IMR-90 (cell line): ENCODE measurements around the gene PODXL2. TPM values are rescaled to one million over a fixed set of nuclear protein-coding genes. Genes with fewer than 3 reads are reported as not detected.

Experiments
- ATAC-seq: fragments of 200-7000 bp; cut with Tn5 transposase; 2 replicates; pipeline ENCODE4 v1.9.1; 2020; ENCODE audit warnings: low read depth, mild to moderate bottlenecking, moderate library complexity
- BruUV-seq: library from RNA; stranded (reverse); fragments of 400-500 nt; replicated peaks from 2 replicates; lab custom pipeline; 2021; lab: Mats Ljungman, UMichigan
- CTCF ChIA-PET: fragments of 300-600 bp; formaldehyde crosslinking; extraction: SDS; loops from one replicate; lab custom pipeline; 2021; ENCODE audit warnings: antibody characterized with exemption; lab: Yijun Ruan, JAX
- POLR2A ChIA-PET: fragments of 300-600 bp; sonication (Branson Sonifier 250); formaldehyde crosslinking; loops from one replicate; lab custom pipeline; 2022; ENCODE audit warnings: antibody characterized with exemption; ENCODE audit not compliant: unreplicated experiment; lab: Charles Lee
- DNase-seq: peaks from one replicate; pipeline ENCODE4 v3.0.0; 2013
- H2AFZ ChIP-seq: replicated peaks from 2 replicates; pipeline ENCODE3; 2013; ENCODE audit warnings: low read length, mild to moderate bottlenecking; ENCODE audit not compliant: poor library complexity
- H2AK5ac ChIP-seq: 2 replicates; pipeline ENCODE4 v1.6.1; 2013; ENCODE audit warnings: low read depth, low read length, inconsistent platforms
- H2AK9ac ChIP-seq: replicated peaks from 2 replicates; pipeline ENCODE3; 2013; ENCODE audit warnings: mild to moderate bottlenecking, low read depth, low read length, moderate library complexity; ENCODE audit not compliant: poor library complexity
- H2BK120ac ChIP-seq: 2 replicates; pipeline ENCODE4 v1.6.1; 2013; ENCODE audit warnings: low read depth, low read length, inconsistent platforms
- H2BK15ac ChIP-seq: 3 replicates; pipeline ENCODE4 v1.6.1; 2013; ENCODE audit warnings: low read depth, low read length, inconsistent platforms
- H2BK20ac ChIP-seq: 2 replicates; pipeline ENCODE4 v1.6.1; 2013; ENCODE audit warnings: low read depth, mild to moderate bottlenecking, inconsistent platforms, low read length, moderate library complexity
- H2BK5ac ChIP-seq: 2 replicates; pipeline ENCODE4 v1.6.1; 2013; ENCODE audit warnings: mild to moderate bottlenecking, low read depth, low read length, inconsistent platforms; ENCODE audit not compliant: poor library complexity, severe bottlenecking
- H3K14ac ChIP-seq: replicated peaks from 2 replicates; pipeline ENCODE4 v1.6.1; 2013; ENCODE audit warnings: low read depth, low read length, inconsistent platforms
- H3K18ac ChIP-seq: 2 replicates; pipeline ENCODE4 v1.6.1; 2013; ENCODE audit warnings: low read depth, low read length, control low read depth
- H3K23ac ChIP-seq: 2 replicates; pipeline ENCODE4 v1.6.1; 2013; ENCODE audit warnings: low read depth, low read length, inconsistent platforms
- H3K27ac ChIP-seq: 2 replicates; pipeline ENCODE4 v1.5.1; 2013; ENCODE audit warnings: mild to moderate bottlenecking, control low read depth, low read length; ENCODE audit not compliant: insufficient read depth
- H3K27me3 ChIP-seq: 2 replicates; pipeline ENCODE4 v1.6.1; 2013; ENCODE audit warnings: low read length; ENCODE audit not compliant: control insufficient read depth, insufficient read depth
- H3K36me3 ChIP-seq: 2 replicates; pipeline ENCODE4 v1.6.1; 2013; ENCODE audit warnings: low read length, mixed read lengths; ENCODE audit not compliant: control insufficient read depth, insufficient read depth
- H3K4ac ChIP-seq: 2 replicates; pipeline ENCODE4 v1.6.1; 2013; ENCODE audit warnings: low read depth, low read length, inconsistent platforms
- H3K4me1 ChIP-seq: 2 replicates; pipeline ENCODE4 v1.6.1; 2013; ENCODE audit warnings: low read length, mixed read lengths; ENCODE audit not compliant: control insufficient read depth, insufficient read depth
- H3K4me2 ChIP-seq: 2 replicates; pipeline ENCODE4 v1.6.1; 2013; ENCODE audit warnings: low read depth, mild to moderate bottlenecking, control low read depth, low read length, moderate library complexity
- H3K4me3 ChIP-seq: 2 replicates; pipeline ENCODE4 v1.5.1; 2013; ENCODE audit warnings: low read depth, mild to moderate bottlenecking, control low read depth, low read length, moderate library complexity; ENCODE audit not compliant: insufficient read depth
- H3K56ac ChIP-seq: 2 replicates; pipeline ENCODE4 v1.6.1; 2013; ENCODE audit warnings: low read length, inconsistent platforms; ENCODE audit not compliant: insufficient read depth; ENCODE audit errors: extremely low read depth
- H3K79me1 ChIP-seq, 2 experiments: 2 replicates each; pipeline ENCODE4 v1.6.1; 2013; ENCODE audit warnings: low read length in 2 of 2, inconsistent platforms in 1 of 2, low read depth in 1 of 2
- H3K9ac ChIP-seq: 2 replicates; pipeline ENCODE4 v1.6.1; 2013; ENCODE audit warnings: low read depth, low read length, control low read depth
- H3K9me1 ChIP-seq: 2 replicates; pipeline ENCODE4 v1.6.1; 2013; ENCODE audit warnings: low read length, inconsistent platforms; ENCODE audit not compliant: insufficient read depth
- H3K9me3 ChIP-seq: 2 replicates; pipeline ENCODE4 v1.6.1; 2013; ENCODE audit warnings: low read length; ENCODE audit not compliant: control insufficient read depth, insufficient read depth
- H4K20me1 ChIP-seq: 2 replicates; pipeline ENCODE4 v1.6.1; 2013; ENCODE audit warnings: low read length, inconsistent platforms; ENCODE audit not compliant: insufficient read depth
- H4K5ac ChIP-seq: 2 replicates; pipeline ENCODE4 v1.6.1; 2013; ENCODE audit warnings: mild to moderate bottlenecking, low read depth, low read length, control low read depth
- H4K8ac ChIP-seq, 2 experiments: 2 replicates each; pipeline ENCODE4 v1.6.1; 2013; ENCODE audit warnings: low read depth in 2 of 2, low read length in 2 of 2, control low read depth in 1 of 2, inconsistent platforms in 1 of 2
- H4K91ac ChIP-seq: 2 replicates; pipeline ENCODE4 v1.6.1; 2013; ENCODE audit warnings: low read depth, low read length, inconsistent platforms; ENCODE audit not compliant: insufficient read depth
- BHLHE40 ChIP-seq: fragments of 150-350 bp; IDR thresholded peaks from 2 replicates; pipeline ENCODE4 v1.6.1; 2016; ENCODE audit warnings: mild to moderate bottlenecking, low read depth, low read length
- CEBPB ChIP-seq: IDR thresholded peaks from 2 replicates; pipeline ENCODE4 v1.6.1; 2012; ENCODE audit warnings: low read depth, low read length, improper control_type of control experiment
- CHD1 ChIP-seq: IDR thresholded peaks from 2 replicates; pipeline ENCODE4 v1.6.1; 2012; ENCODE audit warnings: low read depth, low read length, improper control_type of control experiment
- FOS ChIP-seq: fragments of 150-350 bp; IDR thresholded peaks from 2 replicates; pipeline ENCODE4 v1.6.1; 2016; ENCODE audit warnings: low read depth, low read length
- MAFK ChIP-seq: IDR thresholded peaks from 2 replicates; pipeline ENCODE4 v1.6.1; 2012; ENCODE audit warnings: low read depth, low read length, improper control_type of control experiment
- MAZ ChIP-seq: IDR thresholded peaks from 2 replicates; pipeline ENCODE4 v1.6.1; 2012; ENCODE audit warnings: low read depth, mild to moderate bottlenecking, low read length, improper control_type of control experiment, moderate library complexity, borderline replicate concordance
- MXI1 ChIP-seq: IDR thresholded peaks from 2 replicates; pipeline ENCODE4 v1.6.1; 2012; ENCODE audit warnings: low read depth, mild to moderate bottlenecking, low read length, moderate library complexity, borderline replicate concordance
- NFE2L2 ChIP-seq: fragments of 150-350 bp; IDR thresholded peaks from 2 replicates; pipeline ENCODE4 v1.6.1; 2016; ENCODE audit warnings: low read depth, mild to moderate bottlenecking, low read length
- POLR2A ChIP-seq: IDR thresholded peaks from 2 replicates; pipeline ENCODE4 v1.6.1; 2012; ENCODE audit warnings: mild to moderate bottlenecking, low read depth, low read length
- RAD21 ChIP-seq: IDR thresholded peaks from 2 replicates; pipeline ENCODE4 v1.6.1; 2012; ENCODE audit warnings: low read length, improper control_type of control experiment
- RCOR1 ChIP-seq: IDR thresholded peaks from 2 replicates; pipeline ENCODE4 v1.6.1; 2012; ENCODE audit warnings: mild to moderate bottlenecking, low read length, improper control_type of control experiment; ENCODE audit not compliant: insufficient replicate concordance
- RFX5 ChIP-seq: IDR thresholded peaks from 2 replicates; pipeline ENCODE4 v1.8.0; 2012; ENCODE audit warnings: low read depth, mild to moderate bottlenecking, low read length, moderate library complexity
- SMC3 ChIP-seq: fragments of 150-350 bp; IDR thresholded peaks from 2 replicates; pipeline ENCODE4 v1.6.1; 2016; ENCODE audit warnings: low read depth, mild to moderate bottlenecking, antibody characterized with exemption, low read length, moderate library complexity
- WGBS, 2 experiments: methylation state at CpG; one replicate each; pipeline versions ENCODE4 v1.1.5 to v1.1.7; 2013; ENCODE audit warnings: missing lambda C conversion rate in 2 of 2; ENCODE audit not compliant: insufficient read length in 1 of 2; ENCODE audit errors: extremely low coverage in 2 of 2; 5-methylcytosine and 5-hydroxymethylcytosine counted together
- dilution Hi-C: fragments of 300-500 bp; cut with HindIII; formaldehyde crosslinking; loops from one replicate; pipeline ENCODE4 v1.14.3; 2018; ENCODE audit warnings: low sequenced_read_pairs; ENCODE audit not compliant: unreplicated experiment
- in situ Hi-C: fragments of 300-500 bp; cut with MboI; formaldehyde crosslinking; loops from 3 replicates; pipeline ENCODE4 v1.14.3; 2019; ENCODE audit warnings: low sequenced_read_pairs, inconsistent platforms, mixed read lengths
- intact Hi-C: fragments of 100-400 bp; cut with micrococcal nuclease; formaldehyde crosslinking; loops from 2 replicates; pipeline ENCODE4 v1.10.0; 2022
- polyA plus RNA-seq, 3 experiments: library from polyadenylated mRNA; depleted of rRNA; stranded (reverse); fragments of >200 nt; gene quantifications; 2 replicates each; pipeline ENCODE4 v1.2.3, GENCODE V29; 2012; ENCODE audit warnings: low replicate concordance in 1 of 3
- total RNA-seq: library from RNA; depleted of rRNA; stranded (reverse); fragments of >200 nt; gene quantifications from 2 replicates; pipeline ENCODE4 v1.2.3, GENCODE V29; 2012
- TF ChIP-seq, protein P1 (sequence below): fragments of 150-350 bp; IDR thresholded peaks from 2 replicates; pipeline ENCODE4 v1.6.1; 2017; ENCODE audit warnings: mild to moderate bottlenecking, antibody characterized with exemption, low read length, low read depth
- TF ChIP-seq, protein P2 (sequence below): fragments of 150-350 bp; IDR thresholded peaks from 2 replicates; pipeline ENCODE4 v1.6.1; 2016; ENCODE audit warnings: low read depth, mild to moderate bottlenecking, low read length, moderate library complexity, borderline replicate concordance
- TF ChIP-seq, protein P3 (sequence below): conservative IDR thresholded peaks from 2 replicates; pipeline ENCODE4 v1.5.1; 2012; ENCODE audit warnings: mild to moderate bottlenecking, low read depth, low read length, improper control_type of control experiment

PODXL2 gene
- total and polyA plus RNA-seq, 2 of the 4 experiments (the other 2 are of a cell fraction): 1.6 to 5.4 TPM

DNA sequence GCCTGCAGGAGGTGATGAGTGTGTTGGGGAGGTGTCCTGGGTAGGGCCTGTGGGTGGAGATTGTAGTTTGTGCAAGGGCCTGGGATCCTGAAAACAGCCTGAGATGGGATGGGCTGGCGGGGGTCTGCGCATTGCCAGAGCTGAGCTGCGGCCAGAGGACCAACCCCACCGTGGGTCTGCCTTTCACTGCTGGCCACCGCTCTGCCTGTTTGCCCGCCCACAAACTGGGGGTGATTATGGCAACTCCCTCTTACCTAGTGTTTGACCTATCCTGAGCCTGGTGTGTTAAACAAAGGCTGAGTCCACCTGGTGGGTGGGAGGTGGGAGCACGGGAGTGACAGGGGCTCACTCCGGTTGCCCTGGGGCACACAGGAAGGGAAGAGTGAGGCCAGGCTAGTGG, 53.6 kb downstream of the PODXL2 start:
- TF ChIP-seq, protein P1, sequence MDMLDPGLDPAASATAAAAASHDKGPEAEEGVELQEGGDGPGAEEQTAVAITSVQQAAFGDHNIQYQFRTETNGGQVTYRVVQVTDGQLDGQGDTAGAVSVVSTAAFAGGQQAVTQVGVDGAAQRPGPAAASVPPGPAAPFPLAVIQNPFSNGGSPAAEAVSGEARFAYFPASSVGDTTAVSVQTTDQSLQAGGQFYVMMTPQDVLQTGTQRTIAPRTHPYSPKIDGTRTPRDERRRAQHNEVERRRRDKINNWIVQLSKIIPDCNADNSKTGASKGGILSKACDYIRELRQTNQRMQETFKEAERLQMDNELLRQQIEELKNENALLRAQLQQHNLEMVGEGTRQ: no peak
- TF ChIP-seq CHD1 (no peak), RFX5 (no peak), POLR2A (no peak), NFE2L2 (no peak), BHLHE40 (no peak), MAZ (no peak), RAD21 (no peak), RCOR1 (no peak), FOS (no peak), MAFK (no peak), SMC3 (no peak), MXI1 (no peak), CEBPB (no peak)
- TF ChIP-seq, protein P2, sequence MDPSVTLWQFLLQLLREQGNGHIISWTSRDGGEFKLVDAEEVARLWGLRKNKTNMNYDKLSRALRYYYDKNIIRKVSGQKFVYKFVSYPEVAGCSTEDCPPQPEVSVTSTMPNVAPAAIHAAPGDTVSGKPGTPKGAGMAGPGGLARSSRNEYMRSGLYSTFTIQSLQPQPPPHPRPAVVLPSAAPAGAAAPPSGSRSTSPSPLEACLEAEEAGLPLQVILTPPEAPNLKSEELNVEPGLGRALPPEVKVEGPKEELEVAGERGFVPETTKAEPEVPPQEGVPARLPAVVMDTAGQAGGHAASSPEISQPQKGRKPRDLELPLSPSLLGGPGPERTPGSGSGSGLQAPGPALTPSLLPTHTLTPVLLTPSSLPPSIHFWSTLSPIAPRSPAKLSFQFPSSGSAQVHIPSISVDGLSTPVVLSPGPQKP: no peak
- TF ChIP-seq, protein P3, sequence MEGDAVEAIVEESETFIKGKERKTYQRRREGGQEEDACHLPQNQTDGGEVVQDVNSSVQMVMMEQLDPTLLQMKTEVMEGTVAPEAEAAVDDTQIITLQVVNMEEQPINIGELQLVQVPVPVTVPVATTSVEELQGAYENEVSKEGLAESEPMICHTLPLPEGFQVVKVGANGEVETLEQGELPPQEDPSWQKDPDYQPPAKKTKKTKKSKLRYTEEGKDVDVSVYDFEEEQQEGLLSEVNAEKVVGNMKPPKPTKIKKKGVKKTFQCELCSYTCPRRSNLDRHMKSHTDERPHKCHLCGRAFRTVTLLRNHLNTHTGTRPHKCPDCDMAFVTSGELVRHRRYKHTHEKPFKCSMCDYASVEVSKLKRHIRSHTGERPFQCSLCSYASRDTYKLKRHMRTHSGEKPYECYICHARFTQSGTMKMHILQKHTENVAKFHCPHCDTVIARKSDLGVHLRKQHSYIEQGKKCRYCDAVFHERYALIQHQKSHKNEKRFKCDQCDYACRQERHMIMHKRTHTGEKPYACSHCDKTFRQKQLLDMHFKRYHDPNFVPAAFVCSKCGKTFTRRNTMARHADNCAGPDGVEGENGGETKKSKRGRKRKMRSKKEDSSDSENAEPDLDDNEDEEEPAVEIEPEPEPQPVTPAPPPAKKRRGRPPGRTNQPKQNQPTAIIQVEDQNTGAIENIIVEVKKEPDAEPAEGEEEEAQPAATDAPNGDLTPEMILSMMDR: no peak
- Histone ChIP-seq H3K79me1 (0 out of 4 replicates have a peak, but pooled peaks cover 0 to under 1% of the 10 kb centered on the region in 2 experiments), H2BK120ac (no peak overlapping the region), H3K36me3 (peaks cover 18% of the 10 kb centered on the region), H2BK20ac (no peak overlapping the region), H2BK5ac (no peak overlapping the region), H3K4me1 (no peaks in the 10 kb centered on the region), H2AK9ac (no peak overlapping the region), H3K9ac (no peak overlapping the region), H4K5ac (no peak overlapping the region), H2BK15ac (no peak overlapping the region), H4K8ac (no peak overlapping the region), H4K20me1 (no peaks in the 10 kb centered on the region), H3K9me3 (no peaks in the 10 kb centered on the region), H3K56ac (no peak overlapping the region), H4K91ac (no peak overlapping the region), H3K14ac (no peak overlapping the region), H3K27me3 (no peaks in the 10 kb centered on the region), H2AK5ac (no peak overlapping the region), H3K9me1 (peaks cover 2% of the 10 kb centered on the region; the same call in 1 of the 2 replicates), H3K4me3 (no peak overlapping the region), H2AFZ (no peak overlapping the region), H3K4ac (no peak overlapping the region), H3K27ac (no peak overlapping the region), H3K18ac (no peak overlapping the region), H3K4me2 (no peak overlapping the region), H3K23ac (no peak overlapping the region)
- intact Hi-C loops: no loop called here
- ChIA-PET CTCF (no interaction called here), POLR2A (no interaction called here)
- in situ Hi-C loops: no loop called here
- no peak for ATAC-seq
- dilution Hi-C loops: no loop called here
- BruUV-seq: no TSS peak
- WGBS, 2 experiments: no CpG with 5 or more reads among the region's 8 CpGs
- no peak for DNase-seq
